Psoas muscle (tissue), 8 donors: ENCODE data around the gene RPL27A. TPM values are rescaled to one million over a fixed set of nuclear protein-coding genes. Genes with fewer than 3 reads are reported as not detected.
A peak's percentile ranks its signal among the peaks of the same experiment; 100 is the strongest.

Experiments
- ATAC-seq, 4 donors: fragments of 200-7000 bp; cut with Tn5 transposase; one replicate each; pipeline ENCODE4 v1.9.1; 2020; ENCODE audit warnings: moderate library complexity in 3 of 4, mild to moderate bottlenecking in 2 of 4
- DNase-seq, 2 donors: peaks; one replicate each; pipeline ENCODE4 v3.0.0-alpha.2; 2020
- H3K27ac ChIP-seq: fragments of 200-600 bp; one replicate; pipeline ENCODE4 v1.8.0; 2022
- H3K27me3 ChIP-seq, 3 donors: fragments of 200-600 bp in 1 of 3; one replicate each; pipeline versions ENCODE4 v1.6.1 to v1.8.0; 2013 to 2022; ENCODE audit warnings: low read length in 2 of 3, mild to moderate bottlenecking in 2 of 3, moderate library complexity in 1 of 3; ENCODE audit not compliant: insufficient read depth in 3 of 3
- H3K36me3 ChIP-seq, 2 donors: fragments of 200-600 bp in 1 of 2; one replicate each; pipeline versions ENCODE4 v1.6.1 to v1.8.0; 2013 to 2022; ENCODE audit warnings: low read depth in 1 of 2, mild to moderate bottlenecking in 1 of 2, moderate library complexity in 1 of 2; ENCODE audit not compliant: insufficient read depth in 1 of 2
- H3K4me1 ChIP-seq: fragments of 200-600 bp; one replicate; pipeline ENCODE4 v1.8.0; 2022
- H3K4me3 ChIP-seq: fragments of 200-600 bp; one replicate; pipeline ENCODE4 v1.8.0; 2022; ENCODE audit warnings: mild to moderate bottlenecking
- H3K9me3 ChIP-seq: fragments of 200-600 bp; one replicate; pipeline ENCODE4 v1.8.0; 2022
- CTCF ChIP-seq: fragments of 200-600 bp; IDR thresholded peaks from one replicate; pipeline ENCODE4 v1.8.0; 2022; ENCODE audit warnings: antibody characterized with exemption
- WGBS, 3 donors: extraction: QIAGEN DNeasy Blood & Tissue Kit; methylation state at CpG; one replicate each; pipeline versions ENCODE4 v1.1.6 to v1.1.7; 2013; 5-methylcytosine and 5-hydroxymethylcytosine counted together
- intact Hi-C, 2 donors: fragments of 100-400 bp; cut with DNase I; formaldehyde crosslinking; loops; one replicate each; pipeline versions ENCODE4 v1.11.0 to v1.14.2; 2022
- polyA plus RNA-seq, 3 donors: library from polyadenylated mRNA; stranded (reverse); fragments of 200-250 nt; gene quantifications; one replicate each; pipeline ENCODE4 v1.2.3, GENCODE V29; 2013
- total RNA-seq, 4 donors: library from RNA; stranded (reverse); fragmentation: NEBNext Ultra II Directional in 2 of 4; extraction: Animal tissue kit (Norgen Biotek cat#: 25700) in 2 of 4; gene quantifications; one replicate each; pipeline versions ENCODE4 v1.2.1 to v1.2.4, GENCODE V29; 2021 to 2023
- donor health status: healthy with polysubstance abuse.
- donor health status: DM: no; HTN: no; CAD: no; lungs with moderate emphysema.
- donor health status: Bipolar disorder and iron deficiency.
- donor health status: healthy.
- donor health status: DM: yes; HTN: yes; CAD: no.
- donor health status: DM: no; HTN: no; CAD: no.
- donor health status: DM: no; HTN: no; CAD: no.
- donor health status: DM: yes; HTN: yes; CAD: no.

RPL27A gene
- total and polyA plus RNA-seq, 7 donors = 308 to 2,060 (median 673) TPM

GRCh38 chr11:8698379-8698851 is 15.8 kb downstream of the RPL27A start:
- 82 to 87% (median 86%) methylated on average over 5 of the region's 5 CpGs for WGBS, 3 donors
- H3K36me3 ChIP-seq = peaks cover 0 to 70% of the 10 kb centered on the region in 2 donors
- no peak for DNase-seq
- TF ChIP-seq CTCF = no peak
- H3K4me1 ChIP-seq = peaks cover 6% of the 10 kb centered on the region
- intact Hi-C loops = no loop called here
- no peaks in the 10 kb centered on the region for H3K9me3 ChIP-seq
- no peak overlapping the region for H3K27ac ChIP-seq
- ATAC-seq = no peak
- H3K27me3 ChIP-seq = no peaks in the 10 kb centered on the region
- H3K4me3 ChIP-seq = no peak overlapping the region

GRCh38 chr11:8698917-8699441 is 16.4 kb downstream of the RPL27A start:
- peaks cover 0 to 70% of the 10 kb centered on the region in 2 donors for H3K36me3 ChIP-seq
- intact Hi-C loops = no loop called here
- DNase-seq = no peak
- no peak overlapping the region for H3K4me3 ChIP-seq
- no peaks in the 10 kb centered on the region for H3K27me3 ChIP-seq
- no peak for TF ChIP-seq CTCF
- no peaks in the 10 kb centered on the region for H3K9me3 ChIP-seq
- 42 to 67% (median 44%) methylated on average over 11 of the region's 11 CpGs for WGBS, 3 donors
- H3K4me1 ChIP-seq = peaks cover 6% of the 10 kb centered on the region
- ATAC-seq = peak in 3 of 4 donors; percentile 7 to 27 (median 18)
- H3K27ac ChIP-seq = peak overlapping the region; percentile 32

GRCh38 chr11:8699903-8700302 is 17.3 kb downstream of the RPL27A start:
- H3K9me3 ChIP-seq = no peaks in the 10 kb centered on the region
- H3K4me1 ChIP-seq = peaks cover 6% of the 10 kb centered on the region

GRCh38 chr11:8701891-8702597 is 19.5 kb downstream of the RPL27A start:
- H3K27ac ChIP-seq = no peak overlapping the region
- 85 to 91% (median 91%) methylated on average over 10 of the region's 10 CpGs for WGBS, 3 donors
- H3K36me3 ChIP-seq = peaks cover 0 to 56% of the 10 kb centered on the region in 2 donors

More at GRCh38 chr11:8699903-8700302, 17.3 kb downstream of the RPL27A start:
- ATAC-seq (peak; percentile 42 to 68 (median 60)), DNase-seq (no peak)
- intact Hi-C loops = no loop called here
- WGBS, 3 donors = 19 to 22% (median 21%) methylated on average over 3 of the region's 3 CpGs
- Histone ChIP-seq H3K36me3 (peaks cover 0 to 66% of the 10 kb centered on the region in 2 donors), H3K27ac (peak overlapping the region; percentile 32), H3K4me3 (no peak overlapping the region), H3K27me3 (no peaks in the 10 kb centered on the region)
- TF ChIP-seq CTCF = no peak

More at GRCh38 chr11:8701891-8702597, 19.5 kb downstream of the RPL27A start:
- Histone ChIP-seq H3K27me3 (no peaks in the 10 kb centered on the region), H3K4me3 (no peak overlapping the region), H3K4me1 (peaks cover 7% of the 10 kb centered on the region), H3K9me3 (no peaks in the 10 kb centered on the region)
- intact Hi-C loops = no loop called here
- ATAC-seq (no peak), DNase-seq (no peak)
- TF ChIP-seq CTCF = no peak
